ENCODE results near the gene TLR8.

Gene TLR8

DNA sequence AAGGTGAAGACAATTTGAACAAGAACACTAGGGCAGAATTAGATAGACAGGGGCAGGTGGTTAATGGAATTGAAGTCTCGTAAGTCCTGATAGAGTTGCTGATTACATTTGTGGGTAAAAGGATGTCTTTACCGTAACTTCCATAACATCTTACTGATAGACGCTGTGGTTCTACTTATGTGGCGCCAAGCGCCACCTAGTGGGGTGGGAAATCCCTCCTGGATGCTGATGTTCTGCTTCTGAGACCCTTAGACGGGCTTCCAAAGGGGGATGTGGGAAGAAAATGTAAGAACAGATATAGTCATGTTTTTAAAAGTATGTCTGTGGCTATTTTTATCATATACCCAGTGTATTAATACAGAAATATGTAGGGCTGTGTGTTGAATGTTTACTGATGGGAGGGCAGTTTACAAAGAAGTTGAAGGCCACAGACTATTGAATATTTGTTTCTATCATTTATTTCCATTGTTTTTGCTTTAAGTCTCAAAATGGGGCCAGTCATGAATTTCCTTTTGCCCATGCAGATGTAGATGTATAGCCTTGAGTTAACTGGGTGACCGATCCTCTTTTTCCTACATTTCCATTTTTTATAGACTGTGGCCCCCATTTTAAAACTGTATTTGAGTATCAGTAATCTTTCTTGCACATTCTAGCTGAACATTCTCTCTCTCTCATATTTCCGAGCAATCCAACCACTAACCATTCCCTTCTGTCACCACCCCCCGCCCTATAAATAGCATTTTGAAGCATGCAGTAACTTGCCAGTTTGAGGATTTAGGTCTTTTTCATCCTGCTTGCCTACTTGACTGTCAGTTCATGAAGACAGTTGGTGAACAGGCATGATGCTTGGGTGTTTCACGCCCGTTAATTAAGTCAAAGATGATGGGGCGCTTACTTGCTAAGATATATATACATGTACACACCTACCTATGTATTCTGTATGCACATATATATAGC, 12.1 kb upstream of the TLR8 start:
- no peak for DNase-seq (ENCODE audit: low read depth)

DNA sequence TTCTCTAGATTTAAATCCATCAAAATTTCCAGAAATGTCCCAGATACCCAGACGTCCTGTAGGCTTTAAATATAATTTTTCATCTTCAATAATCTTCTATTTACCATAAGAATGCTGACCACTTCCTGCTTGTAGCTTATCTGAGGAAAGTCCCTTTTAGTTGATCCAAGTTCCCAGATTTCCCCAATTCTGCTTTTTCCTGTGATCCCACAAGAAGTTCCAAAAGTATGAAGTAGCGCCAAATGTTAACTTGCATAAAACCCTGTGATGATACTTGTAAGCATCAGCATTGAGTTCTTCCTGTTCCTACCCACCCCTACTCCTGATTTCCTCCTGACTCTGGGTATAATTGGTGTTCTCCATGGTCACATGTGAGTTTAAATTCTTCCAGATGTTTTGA, 10.6 kb upstream of the TLR8 start:
- H3K4me3 ChIP-seq (ENCODE audit: control insufficient read depth, low read depth, low read length): no peak overlapping the region
- DNase-seq (ENCODE audit: low read depth): no peak
- TF ChIP-seq, protein P1, sequence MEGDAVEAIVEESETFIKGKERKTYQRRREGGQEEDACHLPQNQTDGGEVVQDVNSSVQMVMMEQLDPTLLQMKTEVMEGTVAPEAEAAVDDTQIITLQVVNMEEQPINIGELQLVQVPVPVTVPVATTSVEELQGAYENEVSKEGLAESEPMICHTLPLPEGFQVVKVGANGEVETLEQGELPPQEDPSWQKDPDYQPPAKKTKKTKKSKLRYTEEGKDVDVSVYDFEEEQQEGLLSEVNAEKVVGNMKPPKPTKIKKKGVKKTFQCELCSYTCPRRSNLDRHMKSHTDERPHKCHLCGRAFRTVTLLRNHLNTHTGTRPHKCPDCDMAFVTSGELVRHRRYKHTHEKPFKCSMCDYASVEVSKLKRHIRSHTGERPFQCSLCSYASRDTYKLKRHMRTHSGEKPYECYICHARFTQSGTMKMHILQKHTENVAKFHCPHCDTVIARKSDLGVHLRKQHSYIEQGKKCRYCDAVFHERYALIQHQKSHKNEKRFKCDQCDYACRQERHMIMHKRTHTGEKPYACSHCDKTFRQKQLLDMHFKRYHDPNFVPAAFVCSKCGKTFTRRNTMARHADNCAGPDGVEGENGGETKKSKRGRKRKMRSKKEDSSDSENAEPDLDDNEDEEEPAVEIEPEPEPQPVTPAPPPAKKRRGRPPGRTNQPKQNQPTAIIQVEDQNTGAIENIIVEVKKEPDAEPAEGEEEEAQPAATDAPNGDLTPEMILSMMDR (IDR thresholded peaks at IDR 0.05; ENCODE audit: control insufficient read depth, insufficient read depth, low read depth, low read length, missing control alignments): no peak

More for the DNA sequence above, 12.1 kb upstream of the TLR8 start:
- no peak overlapping the region for H3K4me3 ChIP-seq (ENCODE audit: control insufficient read depth, low read depth, low read length)
- TF ChIP-seq, protein P1 (IDR thresholded peaks at IDR 0.05; ENCODE audit: control insufficient read depth, insufficient read depth, low read depth, low read length, missing control alignments): peak; percentile 66

DNA sequence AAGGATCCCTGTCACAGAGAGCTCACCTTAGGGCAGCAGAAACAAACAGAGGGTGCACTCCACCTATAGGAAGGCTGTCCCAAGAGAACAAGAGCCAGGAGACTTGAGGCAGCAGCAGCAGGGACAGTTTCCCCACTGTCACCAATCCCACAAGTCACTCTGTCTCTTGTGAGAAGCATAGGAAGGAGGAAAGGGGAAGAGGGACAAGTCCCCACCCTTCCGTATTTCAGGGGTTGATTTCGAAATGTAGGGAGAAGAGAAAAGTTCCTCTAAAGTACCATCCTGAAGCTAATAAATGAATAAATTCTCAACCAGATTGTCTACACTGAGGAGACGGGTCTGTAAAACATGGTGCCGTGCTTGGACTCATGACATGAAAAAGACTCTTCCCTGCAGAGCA, 9.5 kb upstream of the TLR8 start:
- TF ChIP-seq, protein P1 (IDR thresholded peaks at IDR 0.05; ENCODE audit: control insufficient read depth, insufficient read depth, low read depth, low read length, missing control alignments): no peak

DNA sequence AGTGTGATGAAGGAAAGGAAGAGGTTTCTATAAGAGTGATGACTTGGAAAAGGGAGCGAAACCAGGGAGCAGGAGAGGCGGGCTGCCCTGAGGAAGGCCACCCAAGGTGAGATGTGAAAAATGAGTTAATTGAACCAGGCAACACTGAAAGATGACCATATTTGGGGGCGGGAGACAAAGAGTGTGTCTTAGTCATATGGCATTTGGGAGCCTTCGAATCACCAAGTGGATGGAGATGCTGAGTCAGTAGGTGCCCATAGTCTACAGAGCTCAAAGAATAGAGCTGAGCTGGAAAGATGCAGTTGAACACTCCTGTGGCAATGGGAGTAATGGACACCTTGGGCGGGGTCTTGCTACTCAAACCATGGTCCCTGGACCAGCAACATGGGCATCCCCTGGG, 8.3 kb upstream of the TLR8 start:
- no peak overlapping the region for H3K4me3 ChIP-seq (ENCODE audit: control insufficient read depth, low read depth, low read length)
- TF ChIP-seq, protein P1 (IDR thresholded peaks at IDR 0.05; ENCODE audit: control insufficient read depth, insufficient read depth, low read depth, low read length, missing control alignments): no peak
- no peak for DNase-seq (ENCODE audit: low read depth)

More for the DNA sequence above, 9.5 kb upstream of the TLR8 start:
- no peak for DNase-seq (ENCODE audit: low read depth)
- no peak overlapping the region for H3K4me3 ChIP-seq (ENCODE audit: control insufficient read depth, low read depth, low read length)

DNA sequence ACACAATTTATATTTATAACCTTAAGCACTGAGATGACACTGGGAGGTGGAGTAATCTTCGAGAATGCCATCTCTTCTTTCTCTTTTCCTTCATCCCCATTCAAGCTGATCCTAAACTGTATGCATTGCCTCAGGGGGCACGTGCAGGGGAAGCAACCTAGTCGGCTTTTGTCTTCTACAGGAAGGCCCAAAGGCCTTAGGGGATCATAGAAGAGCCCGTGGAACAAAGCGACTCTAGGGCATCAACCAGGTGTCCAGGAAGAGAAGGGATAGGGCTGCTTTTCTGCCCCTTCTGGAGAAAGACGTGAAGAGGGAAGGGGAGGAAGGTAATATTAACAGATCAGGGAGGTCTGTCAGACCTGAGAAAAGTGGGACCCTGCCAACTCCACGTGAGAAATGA, 6.9 kb upstream of the TLR8 start:
- no peak for DNase-seq (ENCODE audit: low read depth)
- H3K4me3 ChIP-seq (ENCODE audit: control insufficient read depth, low read depth, low read length): no peak overlapping the region
- TF ChIP-seq, protein P1 (IDR thresholded peaks at IDR 0.05; ENCODE audit: control insufficient read depth, insufficient read depth, low read depth, low read length, missing control alignments): no peak

DNA sequence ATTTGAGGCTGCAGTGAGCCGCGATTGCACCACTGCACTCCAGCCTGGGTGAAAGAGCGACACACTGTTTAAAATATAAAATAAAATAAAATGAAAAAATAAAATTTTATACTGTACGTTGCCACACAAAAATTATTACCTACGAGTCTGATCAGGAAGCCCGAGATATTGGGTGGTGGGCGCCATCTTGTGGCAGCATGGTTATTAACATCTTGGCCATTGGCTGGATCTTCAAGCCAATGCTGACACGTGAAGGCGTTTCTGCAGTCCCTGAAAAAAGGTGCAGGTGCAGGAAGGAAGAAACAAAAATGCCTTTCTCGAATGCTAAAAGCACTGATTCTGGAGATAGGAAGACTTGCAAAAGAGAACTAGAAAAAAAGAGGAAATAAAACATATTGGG, 4.9 kb upstream of the TLR8 start:
- H3K4me3 ChIP-seq (ENCODE audit: control insufficient read depth, low read depth, low read length): no peak overlapping the region
- TF ChIP-seq, protein P1 (IDR thresholded peaks at IDR 0.05; ENCODE audit: control insufficient read depth, insufficient read depth, low read depth, low read length, missing control alignments): peak; percentile 75
- DNase-seq (ENCODE audit: low read depth): no peak

Measured in AG09309 (cell line).